Neural crest cell (in vitro differentiated cells): Measurements from ENCODE around the gene ELK4. TPM values are rescaled to one million over a fixed set of nuclear protein-coding genes. Genes with fewer than 3 reads are reported as not detected.

ENCODE experiments used
- DNase-seq: peaks from one replicate; pipeline ENCODE4 v3.0.0; 2021; ENCODE audit warnings: low read depth, mixed read lengths, low spot score
- H3K27ac Mint-ChIP-seq: one replicate; pipeline ENCODE4 v1.8.0; 2021; ENCODE audit warnings: mild to moderate bottlenecking, mixed read lengths; ENCODE audit not compliant: unreplicated experiment
- H3K27me3 Mint-ChIP-seq: 2 replicates; pipeline ENCODE4 v1.8.0; 2021; ENCODE audit warnings: low read depth, mild to moderate bottlenecking, mixed read lengths
- H3K36me3 Mint-ChIP-seq: 2 replicates; pipeline ENCODE4 v1.8.0; 2021; ENCODE audit warnings: low read depth, mild to moderate bottlenecking, mixed read lengths
- H3K4me1 Mint-ChIP-seq: 2 replicates; pipeline ENCODE4 v1.8.0; 2021; ENCODE audit warnings: mixed read lengths
- H3K4me3 Mint-ChIP-seq: one replicate; pipeline ENCODE4 v1.8.0; 2021; ENCODE audit warnings: mild to moderate bottlenecking, mixed read lengths
- H3K9me3 Mint-ChIP-seq: 2 replicates; pipeline ENCODE4 v1.8.0; 2021; ENCODE audit warnings: mixed read lengths
- total RNA-seq: library from RNA; stranded (reverse); gene quantifications from 2 replicates; pipeline ENCODE4 v1.2.1, GENCODE V29; 2021
- TF ChIP-seq, protein P1 (sequence below): fragments of 200-600 bp; sonication (generic); conservative IDR thresholded peaks from 2 replicates; pipeline ENCODE4 v1.5.0; 2021; ENCODE audit warnings: antibody characterized with exemption, mild to moderate bottlenecking

ELK4 gene
- total RNA-seq, 1 donor from 2014 or later, result 30.1 TPM

DNA sequence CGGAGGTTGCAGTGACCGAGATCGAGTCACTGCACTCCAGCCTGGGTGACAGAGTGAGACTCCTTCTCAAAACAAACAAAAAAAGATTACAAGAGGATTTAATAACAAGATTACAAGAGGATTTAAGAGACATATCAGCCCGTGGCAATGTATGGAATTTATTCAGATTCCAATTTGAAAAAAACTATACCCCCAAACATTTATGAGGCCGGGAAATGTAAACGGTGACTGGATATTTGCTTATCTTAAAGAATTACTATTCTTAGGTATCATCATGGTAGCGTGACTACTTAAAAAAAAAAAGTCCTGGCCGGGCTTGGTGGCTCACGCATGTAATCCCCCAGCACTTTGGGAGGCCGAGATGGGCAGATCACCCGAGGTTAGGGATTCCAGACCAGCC, 21.2 kb upstream of the ELK4 start:
- no peaks in the 10 kb centered on the region for H3K36me3 Mint-ChIP-seq
- peaks cover 10% of the 10 kb centered on the region for H3K4me1 Mint-ChIP-seq
- H3K4me3 Mint-ChIP-seq, result no peak overlapping the region
- no peak overlapping the region for H3K27ac Mint-ChIP-seq
- TF ChIP-seq, protein P1, sequence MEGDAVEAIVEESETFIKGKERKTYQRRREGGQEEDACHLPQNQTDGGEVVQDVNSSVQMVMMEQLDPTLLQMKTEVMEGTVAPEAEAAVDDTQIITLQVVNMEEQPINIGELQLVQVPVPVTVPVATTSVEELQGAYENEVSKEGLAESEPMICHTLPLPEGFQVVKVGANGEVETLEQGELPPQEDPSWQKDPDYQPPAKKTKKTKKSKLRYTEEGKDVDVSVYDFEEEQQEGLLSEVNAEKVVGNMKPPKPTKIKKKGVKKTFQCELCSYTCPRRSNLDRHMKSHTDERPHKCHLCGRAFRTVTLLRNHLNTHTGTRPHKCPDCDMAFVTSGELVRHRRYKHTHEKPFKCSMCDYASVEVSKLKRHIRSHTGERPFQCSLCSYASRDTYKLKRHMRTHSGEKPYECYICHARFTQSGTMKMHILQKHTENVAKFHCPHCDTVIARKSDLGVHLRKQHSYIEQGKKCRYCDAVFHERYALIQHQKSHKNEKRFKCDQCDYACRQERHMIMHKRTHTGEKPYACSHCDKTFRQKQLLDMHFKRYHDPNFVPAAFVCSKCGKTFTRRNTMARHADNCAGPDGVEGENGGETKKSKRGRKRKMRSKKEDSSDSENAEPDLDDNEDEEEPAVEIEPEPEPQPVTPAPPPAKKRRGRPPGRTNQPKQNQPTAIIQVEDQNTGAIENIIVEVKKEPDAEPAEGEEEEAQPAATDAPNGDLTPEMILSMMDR, result no peak
- no peaks in the 10 kb centered on the region for H3K27me3 Mint-ChIP-seq
- DNase-seq, result no peak
- H3K9me3 Mint-ChIP-seq, result no peaks in the 10 kb centered on the region

DNA sequence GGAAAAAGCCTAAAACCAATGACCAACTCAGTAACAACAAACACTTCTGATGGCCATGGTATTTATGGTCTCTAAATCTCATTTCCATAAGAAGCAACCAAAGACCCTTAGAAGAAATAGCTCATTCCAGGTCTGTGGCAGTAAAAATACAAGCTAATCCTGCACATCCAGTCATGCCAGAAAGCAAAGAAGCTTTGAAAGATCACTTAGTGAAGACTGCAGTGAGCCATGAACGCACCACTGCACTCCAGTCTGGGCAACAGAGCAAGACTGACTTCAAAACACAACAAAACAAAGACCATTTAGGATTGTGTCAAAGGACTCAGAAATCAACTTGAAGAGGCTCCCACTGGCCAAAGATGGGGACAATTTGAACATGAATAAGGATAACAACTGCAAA, 18.4 kb upstream of the ELK4 start:
- TF ChIP-seq, protein P1, result no peak
- Mint-ChIP-seq H3K27ac (peak overlapping the region; percentile 23), H3K9me3 (no peaks in the 10 kb centered on the region), H3K4me1 (peaks cover 18% of the 10 kb centered on the region), H3K27me3 (no peaks in the 10 kb centered on the region), H3K36me3 (peaks cover 9% of the 10 kb centered on the region), H3K4me3 (no peak overlapping the region)
- DNase-seq, result no peak

GRCh38 chr1:205645519-205645918, 13.7 kb upstream of the ELK4 start:
- no peak for DNase-seq
- no peaks in the 10 kb centered on the region for H3K9me3 Mint-ChIP-seq
- H3K36me3 Mint-ChIP-seq, result peaks cover 9% of the 10 kb centered on the region
- TF ChIP-seq, protein P1, result no peak
- H3K27me3 Mint-ChIP-seq, result no peaks in the 10 kb centered on the region
- peak overlapping the region; percentile 44 for H3K27ac Mint-ChIP-seq
- H3K4me3 Mint-ChIP-seq, result no peak overlapping the region
- peaks cover 33% of the 10 kb centered on the region for H3K4me1 Mint-ChIP-seq

- no peak overlapping the region for H3K4me3 Mint-ChIP-seq
- H3K9me3 Mint-ChIP-seq, result no peaks in the 10 kb centered on the region
- TF ChIP-seq, protein P1, result no peak
- H3K27me3 Mint-ChIP-seq, result no peaks in the 10 kb centered on the region
- no peak for DNase-seq
- H3K27ac Mint-ChIP-seq, result no peak overlapping the region
- H3K36me3 Mint-ChIP-seq, result peaks cover 9% of the 10 kb centered on the region
- peaks cover 28% of the 10 kb centered on the region for H3K4me1 Mint-ChIP-seq
These were observed 11.0 kb upstream of the ELK4 start for GRCh38 chr1:205642679-205643307.

- H3K4me3 Mint-ChIP-seq, result no peak overlapping the region
- no peaks in the 10 kb centered on the region for H3K36me3 Mint-ChIP-seq
- H3K9me3 Mint-ChIP-seq, result no peaks in the 10 kb centered on the region
- no peak for DNase-seq
- no peaks in the 10 kb centered on the region for H3K27me3 Mint-ChIP-seq
- H3K4me1 Mint-ChIP-seq, result peaks cover 10% of the 10 kb centered on the region
- no peak overlapping the region for H3K27ac Mint-ChIP-seq
- TF ChIP-seq, protein P1, result no peak
These were observed 7.8 kb upstream of the ELK4 start for GRCh38 chr1:205639567-205639966.
